HEK293 (cell line): ENCODE data around the gene KIF13A.

Source experiments
- ATF2 ChIP-seq: fragments of 450-650 bp; formaldehyde crosslinking; IDR thresholded peaks from 2 replicates; pipeline ENCODE4 v1.5.1; 2016; ENCODE audit warnings: missing biosample characterization, missing genetic modification characterization, low read depth
- BCL6B ChIP-seq: fragments of 450-650 bp; formaldehyde crosslinking; IDR thresholded peaks from 2 replicates; pipeline ENCODE4 v1.5.1; 2017; ENCODE audit warnings: missing biosample characterization, missing genetic modification characterization
- CTCF ChIP-seq: fragments of 450-650 bp; formaldehyde crosslinking; IDR thresholded peaks from 2 replicates; pipeline ENCODE4 v1.5.1; 2016; ENCODE audit warnings: missing biosample characterization, missing genetic modification characterization
- OSR2 ChIP-seq: fragments of 450-650 bp; formaldehyde crosslinking; IDR thresholded peaks from 2 replicates; pipeline ENCODE4 v1.5.1; 2016; ENCODE audit warnings: missing biosample characterization, missing genetic modification characterization
- REST ChIP-seq: fragments of 450-650 bp; formaldehyde crosslinking; IDR thresholded peaks from 2 replicates; pipeline ENCODE4 v1.5.1; 2016; ENCODE audit warnings: missing biosample characterization, missing genetic modification characterization
- ZBTB11 ChIP-seq: fragments of 450-650 bp; formaldehyde crosslinking; conservative IDR thresholded peaks from 2 replicates; pipeline ENCODE4 v1.5.1; 2016; ENCODE audit warnings: low read depth, missing biosample characterization, missing genetic modification characterization
- ZBTB7A ChIP-seq: fragments of 450-650 bp; formaldehyde crosslinking; IDR thresholded peaks from 2 replicates; pipeline ENCODE4 v1.5.1; 2016; ENCODE audit warnings: low read depth, missing biosample characterization, missing genetic modification characterization

- TF ChIP-seq BCL6B (tag by site-specific recombination): no peak
- no peak for TF ChIP-seq ZBTB7A (tag by site-specific recombination)
- no peak for TF ChIP-seq CTCF (tag by site-specific recombination)
- no peak for TF ChIP-seq OSR2 (tag by site-specific recombination)
- TF ChIP-seq REST (tag by site-specific recombination): no peak
- TF ChIP-seq ATF2 (tag by site-specific recombination): no peak
- no peak for TF ChIP-seq ZBTB11 (tag by site-specific recombination)
Observed at GRCh38 chr6:17971128-17972073, 16.0 kb downstream of the KIF13A start.
